HepG2 (cell line): ENCODE data around the gene OGFR. TPM values are rescaled to one million over a fixed set of nuclear protein-coding genes. Genes with fewer than 3 reads are reported as not detected.

Source experiments
- CCAR2 ChIP-seq: fragments of 200-400 bp; formaldehyde crosslinking; optimal IDR thresholded peaks from 2 replicates; pipeline ENCODE3; 2018; ENCODE audit warnings: low read depth, mild to moderate bottlenecking, low read length, moderate library complexity
- FOXA3 ChIP-seq: IDR thresholded peaks from 2 replicates; pipeline ENCODE4 v1.6.1; 2016; ENCODE audit warnings: missing genetic modification reagents, missing compliant biosample characterization
- FOXK1 ChIP-seq: sonication (generic); formaldehyde crosslinking; IDR thresholded peaks from 2 replicates; pipeline ENCODE4 v1.4.0; 2020; ENCODE audit warnings: low read depth, missing genetic modification reagents, borderline replicate concordance
- GATAD2A ChIP-seq: IDR thresholded peaks from 2 replicates; pipeline ENCODE4 v1.6.1; 2016
- HCFC1 ChIP-seq: fragments of 150-350 bp; IDR thresholded peaks from 2 replicates; pipeline ENCODE4 v1.6.1; 2014; ENCODE audit warnings: low read depth, low read length
- HOXA7 ChIP-seq: sonication (generic); formaldehyde crosslinking; IDR thresholded peaks from 2 replicates; pipeline ENCODE4 v1.8.1; 2022; ENCODE audit warnings: mild to moderate bottlenecking, missing genetic modification reagents, moderate library complexity
- KLF6 ChIP-seq: IDR thresholded peaks from 2 replicates; pipeline ENCODE4 v1.8.0; 2016; ENCODE audit warnings: missing biosample characterization, missing genetic modification reagents
- REPIN1 ChIP-seq: sonication (generic); formaldehyde crosslinking; IDR thresholded peaks from 2 replicates; pipeline ENCODE4 v1.8.0; 2022; ENCODE audit warnings: missing genetic modification reagents, low read depth, mild to moderate bottlenecking, borderline replicate concordance
- SALL2 ChIP-seq: sonication (generic); formaldehyde crosslinking; IDR thresholded peaks from 2 replicates; pipeline ENCODE4 v1.8.1; 2023; ENCODE audit warnings: mild to moderate bottlenecking, missing genetic modification reagents, inconsistent platforms
- SIX1 ChIP-seq: sonication (generic); formaldehyde crosslinking; IDR thresholded peaks from 2 replicates; pipeline ENCODE4 v1.4.0; 2020; ENCODE audit warnings: missing genetic modification reagents, borderline replicate concordance
- SRSF4 ChIP-seq: fragments of 200-400 bp; formaldehyde crosslinking; IDR thresholded peaks from one replicate; pipeline ENCODE4 v1.6.1; 2018; ENCODE audit warnings: mild to moderate bottlenecking, low read depth, low read length, moderate library complexity; ENCODE audit not compliant: poor library complexity, severe bottlenecking
- U2AF1 ChIP-seq: fragments of 200-400 bp; formaldehyde crosslinking; optimal IDR thresholded peaks from 2 replicates; pipeline ENCODE3; 2017; ENCODE audit warnings: mild to moderate bottlenecking, low read depth, low read length
- ZKSCAN1 ChIP-seq: fragments of 150-350 bp; IDR thresholded peaks from 2 replicates; pipeline ENCODE4 v1.6.1; 2014; ENCODE audit warnings: low read length
- ZNF101 ChIP-seq: sonication (generic); formaldehyde crosslinking; IDR thresholded peaks from 2 replicates; pipeline ENCODE4 v1.4.0; 2020; ENCODE audit warnings: mild to moderate bottlenecking, low read depth, missing genetic modification reagents, borderline replicate concordance
- ZNF138 ChIP-seq: sonication (generic); formaldehyde crosslinking; IDR thresholded peaks from 2 replicates; pipeline ENCODE4 v1.5.0; 2020; ENCODE audit warnings: mild to moderate bottlenecking, low read depth, missing genetic modification reagents
- ZNF530 ChIP-seq: sonication (generic); formaldehyde crosslinking; IDR thresholded peaks from 2 replicates; pipeline ENCODE4 v1.5.0; 2020; ENCODE audit warnings: low read depth, mild to moderate bottlenecking, missing genetic modification reagents
- ZSCAN29 ChIP-seq: sonication (generic); formaldehyde crosslinking; conservative IDR thresholded peaks from 2 replicates; pipeline ENCODE4 v1.4.0; 2020; ENCODE audit warnings: mild to moderate bottlenecking, missing genetic modification reagents
- polyA plus RNA-seq, 8 experiments: library from polyadenylated mRNA; depleted of rRNA in 3 of 8; stranded (reverse) in 7 of 8; unstranded in 1 of 8; fragments of >200 nt; fragmentation: Illumina TruSeq in 4 of 8; extraction: Trizol in 4 of 8; gene quantifications; 2 replicates each; pipeline versions ENCODE4 v1.2.1 to v1.2.3, GENCODE V29; 2011 to 2016; ENCODE audit warnings: low read depth in 4 of 8, missing spikeins in 1 of 8, mixed read lengths in 1 of 8; ENCODE audit not compliant: insufficient read depth in 1 of 8
- total RNA-seq, 5 experiments: library from RNA; depleted of rRNA; stranded (reverse); fragments of >200 nt; fragmentation: Illumina TruSeq; extraction: Trizol; gene quantifications; 2 replicates each; pipeline ENCODE4 v1.2.3, GENCODE V29; 2016; ENCODE audit warnings: low read depth in 1 of 5
- TF ChIP-seq, protein P1 (sequence below): sonication (generic); formaldehyde crosslinking; IDR thresholded peaks from 2 replicates; pipeline ENCODE4 v1.8.1; 2023; ENCODE audit warnings: mild to moderate bottlenecking, inconsistent platforms, moderate library complexity, missing genetic modification reagents, borderline replicate concordance
- TF ChIP-seq, protein P2 (sequence below): IDR thresholded peaks from 2 replicates; pipeline ENCODE4 v1.6.1; 2016
- TF ChIP-seq, protein P3 (sequence below): sonication (generic); formaldehyde crosslinking; IDR thresholded peaks from 2 replicates; pipeline ENCODE4 v1.5.1; 2020; ENCODE audit warnings: missing genetic modification reagents, mild to moderate bottlenecking, borderline replicate concordance
- TF ChIP-seq, protein P4 (sequence below): sonication (generic); formaldehyde crosslinking; IDR thresholded peaks from 2 replicates; pipeline ENCODE4 v1.8.1; 2023; ENCODE audit warnings: mild to moderate bottlenecking, missing genetic modification reagents, borderline replicate concordance
- TF ChIP-seq, protein P5 (sequence below): IDR thresholded peaks from 2 replicates; pipeline ENCODE4 v1.6.1; 2016; ENCODE audit warnings: low read depth, missing genetic modification reagents, missing compliant biosample characterization

OGFR gene
- total and polyA plus RNA-seq, 2 of the 13 experiments (the other 11 are each of a cell fraction or from before 2014, with no cell fraction given): 47.7 to 81.8 TPM

DNA sequence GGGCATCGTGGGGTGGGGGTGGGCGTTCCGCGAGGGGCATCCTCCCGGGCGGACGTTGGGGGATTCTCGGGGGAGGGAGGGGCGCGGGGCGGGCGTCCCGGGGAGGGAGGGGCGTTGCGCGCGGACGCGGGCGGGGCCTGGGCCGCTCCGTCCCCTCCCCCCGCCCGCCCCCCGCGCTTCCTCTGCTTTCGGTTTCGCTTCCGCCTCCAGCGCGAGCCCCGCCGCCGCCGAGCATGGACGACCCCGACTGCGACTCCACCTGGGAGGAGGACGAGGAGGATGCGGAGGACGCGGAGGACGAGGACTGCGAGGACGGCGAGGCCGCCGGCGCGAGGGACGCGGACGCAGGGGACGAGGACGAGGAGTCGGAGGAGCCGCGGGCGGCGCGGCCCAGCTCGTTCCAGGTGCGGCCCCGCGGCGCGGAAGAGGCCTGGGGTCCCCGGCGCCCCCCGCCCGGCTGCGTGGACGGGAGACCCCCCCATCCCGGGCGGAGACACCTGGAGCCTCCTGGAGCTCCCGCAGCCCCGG is at the start of gene OGFR (continued):
- TF ChIP-seq, protein P1, sequence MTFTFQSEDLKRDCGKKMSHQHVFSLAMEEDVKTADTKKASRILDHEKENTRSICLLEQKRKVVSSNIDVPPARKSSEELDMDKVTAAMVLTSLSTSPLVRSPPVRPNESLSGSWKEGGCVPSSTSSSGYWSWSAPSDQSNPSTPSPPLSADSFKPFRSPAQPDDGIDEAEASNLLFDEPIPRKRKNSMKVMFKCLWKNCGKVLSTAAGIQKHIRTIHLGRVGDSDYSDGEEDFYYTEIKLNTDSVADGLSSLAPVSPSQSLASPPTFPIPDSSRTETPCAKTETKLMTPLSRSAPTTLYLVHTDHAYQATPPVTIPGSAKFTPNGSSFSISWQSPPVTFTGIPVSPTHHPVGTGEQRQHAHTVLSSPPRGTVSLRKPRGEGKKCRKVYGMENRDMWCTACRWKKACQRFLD (CRISPR knock-in tag): no peak; the same call in 1 of the 2 replicates
- TF ChIP-seq HOXA7: no peak
- TF ChIP-seq, protein P2, sequence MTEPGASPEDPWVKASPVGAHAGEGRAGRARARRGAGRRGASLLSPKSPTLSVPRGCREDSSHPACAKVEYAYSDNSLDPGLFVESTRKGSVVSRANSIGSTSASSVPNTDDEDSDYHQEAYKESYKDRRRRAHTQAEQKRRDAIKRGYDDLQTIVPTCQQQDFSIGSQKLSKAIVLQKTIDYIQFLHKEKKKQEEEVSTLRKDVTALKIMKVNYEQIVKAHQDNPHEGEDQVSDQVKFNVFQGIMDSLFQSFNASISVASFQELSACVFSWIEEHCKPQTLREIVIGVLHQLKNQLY (CRISPR knock-in tag): no peak
- TF ChIP-seq, protein P3, sequence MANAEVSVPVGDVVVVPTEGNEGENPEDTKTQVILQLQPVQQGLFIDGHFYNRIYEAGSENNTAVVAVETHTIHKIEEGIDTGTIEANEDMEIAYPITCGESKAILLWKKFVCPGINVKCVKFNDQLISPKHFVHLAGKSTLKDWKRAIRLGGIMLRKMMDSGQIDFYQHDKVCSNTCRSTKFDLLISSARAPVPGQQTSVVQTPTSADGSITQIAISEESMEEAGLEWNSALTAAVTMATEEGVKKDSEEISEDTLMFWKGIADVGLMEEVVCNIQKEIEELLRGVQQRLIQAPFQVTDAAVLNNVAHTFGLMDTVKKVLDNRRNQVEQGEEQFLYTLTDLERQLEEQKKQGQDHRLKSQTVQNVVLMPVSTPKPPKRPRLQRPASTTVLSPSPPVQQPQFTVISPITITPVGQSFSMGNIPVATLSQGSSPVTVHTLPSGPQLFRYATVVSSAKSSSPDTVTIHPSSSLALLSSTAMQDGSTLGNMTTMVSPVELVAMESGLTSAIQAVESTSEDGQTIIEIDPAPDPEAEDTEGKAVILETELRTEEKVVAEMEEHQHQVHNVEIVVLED: no peak
- TF ChIP-seq ZSCAN29 (CRISPR knock-in tag): no peak
- TF ChIP-seq, protein P4, sequence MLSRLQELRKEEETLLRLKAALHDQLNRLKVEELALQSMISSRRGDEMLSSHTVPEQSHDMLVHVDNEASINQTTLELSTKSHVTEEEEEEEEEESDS: 0 out of 2 replicates have a peak, but pooled peaks have one; percentile 53
- TF ChIP-seq ZNF101 (CRISPR knock-in tag): no peak
- no peak for TF ChIP-seq U2AF1
- no peak for TF ChIP-seq HCFC1
- peak; percentile 26; the same call in 1 of the 2 replicates for TF ChIP-seq KLF6
- no peak for TF ChIP-seq ZNF138 (CRISPR knock-in tag)
- TF ChIP-seq CCAR2: no peak
- no peak for TF ChIP-seq ZNF530 (CRISPR knock-in tag)
- no peak for TF ChIP-seq ZKSCAN1
- TF ChIP-seq FOXK1 (CRISPR knock-in tag): peak; percentile 43; the same call in 1 of the 2 replicates
- TF ChIP-seq, protein P5, sequence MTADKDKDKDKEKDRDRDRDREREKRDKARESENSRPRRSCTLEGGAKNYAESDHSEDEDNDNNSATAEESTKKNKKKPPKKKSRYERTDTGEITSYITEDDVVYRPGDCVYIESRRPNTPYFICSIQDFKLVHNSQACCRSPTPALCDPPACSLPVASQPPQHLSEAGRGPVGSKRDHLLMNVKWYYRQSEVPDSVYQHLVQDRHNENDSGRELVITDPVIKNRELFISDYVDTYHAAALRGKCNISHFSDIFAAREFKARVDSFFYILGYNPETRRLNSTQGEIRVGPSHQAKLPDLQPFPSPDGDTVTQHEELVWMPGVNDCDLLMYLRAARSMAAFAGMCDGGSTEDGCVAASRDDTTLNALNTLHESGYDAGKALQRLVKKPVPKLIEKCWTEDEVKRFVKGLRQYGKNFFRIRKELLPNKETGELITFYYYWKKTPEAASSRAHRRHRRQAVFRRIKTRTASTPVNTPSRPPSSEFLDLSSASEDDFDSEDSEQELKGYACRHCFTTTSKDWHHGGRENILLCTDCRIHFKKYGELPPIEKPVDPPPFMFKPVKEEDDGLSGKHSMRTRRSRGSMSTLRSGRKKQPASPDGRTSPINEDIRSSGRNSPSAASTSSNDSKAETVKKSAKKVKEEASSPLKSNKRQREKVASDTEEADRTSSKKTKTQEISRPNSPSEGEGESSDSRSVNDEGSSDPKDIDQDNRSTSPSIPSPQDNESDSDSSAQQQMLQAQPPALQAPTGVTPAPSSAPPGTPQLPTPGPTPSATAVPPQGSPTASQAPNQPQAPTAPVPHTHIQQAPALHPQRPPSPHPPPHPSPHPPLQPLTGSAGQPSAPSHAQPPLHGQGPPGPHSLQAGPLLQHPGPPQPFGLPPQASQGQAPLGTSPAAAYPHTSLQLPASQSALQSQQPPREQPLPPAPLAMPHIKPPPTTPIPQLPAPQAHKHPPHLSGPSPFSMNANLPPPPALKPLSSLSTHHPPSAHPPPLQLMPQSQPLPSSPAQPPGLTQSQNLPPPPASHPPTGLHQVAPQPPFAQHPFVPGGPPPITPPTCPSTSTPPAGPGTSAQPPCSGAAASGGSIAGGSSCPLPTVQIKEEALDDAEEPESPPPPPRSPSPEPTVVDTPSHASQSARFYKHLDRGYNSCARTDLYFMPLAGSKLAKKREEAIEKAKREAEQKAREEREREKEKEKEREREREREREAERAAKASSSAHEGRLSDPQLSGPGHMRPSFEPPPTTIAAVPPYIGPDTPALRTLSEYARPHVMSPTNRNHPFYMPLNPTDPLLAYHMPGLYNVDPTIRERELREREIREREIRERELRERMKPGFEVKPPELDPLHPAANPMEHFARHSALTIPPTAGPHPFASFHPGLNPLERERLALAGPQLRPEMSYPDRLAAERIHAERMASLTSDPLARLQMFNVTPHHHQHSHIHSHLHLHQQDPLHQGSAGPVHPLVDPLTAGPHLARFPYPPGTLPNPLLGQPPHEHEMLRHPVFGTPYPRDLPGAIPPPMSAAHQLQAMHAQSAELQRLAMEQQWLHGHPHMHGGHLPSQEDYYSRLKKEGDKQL: no peak
- TF ChIP-seq SALL2 (CRISPR knock-in tag): no peak
- TF ChIP-seq FOXA3 (CRISPR knock-in tag): peak; percentile 27; the same call in 1 of the 2 replicates
- no peak for TF ChIP-seq REPIN1
- TF ChIP-seq SRSF4: no peak
- no peak for TF ChIP-seq GATAD2A (CRISPR knock-in tag)
- no peak for TF ChIP-seq SIX1 (CRISPR knock-in tag)
